Gastroesophageal sphincter (tissue), 3 donors: ENCODE data around the gene ZNF750.

Source experiments
- CTCF ChIP-seq, 4 experiments: fragments of 200-600 bp in 2 of 4; fragments of 450-650 bp in 2 of 4; sonication (generic) in 1 of 4; IDR thresholded peaks; one replicate each; pipeline ENCODE4 v1.5.1; 2017 to 2019; ENCODE audit warnings: antibody characterized with exemption in 4 of 4, mild to moderate bottlenecking in 2 of 4, moderate library complexity in 2 of 4
- EP300 ChIP-seq: sonication (generic); formaldehyde crosslinking; IDR thresholded peaks from one replicate; pipeline ENCODE4 v1.6.1; 2017; ENCODE audit warnings: antibody characterized with exemption, mild to moderate bottlenecking
- POLR2A ChIP-seq, 2 donors: fragments of 450-650 bp; IDR thresholded peaks; one replicate each; pipeline ENCODE4 v1.6.1; 2017; ENCODE audit warnings: antibody characterized with exemption in 2 of 2, mild to moderate bottlenecking in 2 of 2, moderate library complexity in 1 of 2
- POLR2AphosphoS5 ChIP-seq: sonication (generic); formaldehyde crosslinking; IDR thresholded peaks from one replicate; pipeline ENCODE4 v1.6.1; 2017; ENCODE audit warnings: antibody characterized with exemption

DNA sequence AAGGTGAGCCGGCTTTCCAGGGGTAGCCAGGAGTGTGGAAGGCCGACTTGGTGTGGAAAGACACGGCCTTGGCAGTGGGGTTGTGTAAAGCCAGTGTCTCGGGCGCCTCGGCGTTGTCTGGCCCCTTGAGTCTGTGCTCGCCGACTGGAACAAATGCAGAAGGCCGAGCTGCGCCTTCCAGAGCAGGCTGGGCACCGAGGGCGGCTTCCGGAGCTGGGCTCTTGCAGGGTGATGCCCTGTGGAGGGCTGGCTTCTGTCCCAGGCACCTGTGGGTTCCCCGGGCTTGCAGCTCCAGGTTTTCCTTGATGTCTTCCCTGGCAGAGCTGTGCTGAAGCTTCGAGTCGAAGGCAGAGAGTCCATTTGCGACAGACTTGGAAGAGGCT, 8.0 kb downstream of the ZNF750 start:
- no peak for TF ChIP-seq POLR2AphosphoS5
- TF ChIP-seq POLR2A (IDR thresholded peaks at IDR 0.05): no peak
- TF ChIP-seq CTCF (IDR thresholded peaks at IDR 0.05): no peak
- no peak for TF ChIP-seq EP300
